DMS53 (cell line): ENCODE data around the gene HHAT.
A peak's percentile ranks its signal among the peaks of the same experiment; 100 is the strongest.
"Not testable (repeated sequence)": the region's sequence is repeated elsewhere in the genome, so short reads cannot be mapped to it uniquely, and the experiment has no call there.

ENCODE experiments used
- DNase-seq: peaks from one replicate; lab custom pipeline; 2025; lab: John Stamatoyannopoulos, UW

The HHAT gene

DNA sequence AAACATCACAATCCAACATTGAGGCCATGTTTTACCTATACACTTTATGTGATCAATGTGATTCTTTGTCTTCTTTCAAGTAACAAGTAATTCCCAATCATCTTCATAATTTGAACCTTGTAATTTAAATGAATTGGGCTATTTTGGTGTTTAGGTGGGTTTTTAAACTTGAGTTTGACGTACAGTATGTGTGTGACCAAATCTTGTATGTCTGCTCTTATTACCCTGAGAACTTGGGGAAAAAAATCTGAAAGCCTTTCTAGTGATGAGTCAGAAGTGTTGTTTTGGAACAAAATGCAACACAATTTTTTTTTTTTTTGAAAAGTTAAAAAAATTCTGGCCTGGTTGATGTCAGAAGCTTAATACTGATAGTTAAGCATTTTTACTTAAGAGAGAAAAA, 68.5 kb downstream of the HHAT start:
- no peak for DNase-seq

GRCh38 chr1:210397681-210398080, 69.0 kb downstream of the HHAT start:
- no peak for DNase-seq

- DNase-seq, result no peak
Observed at GRCh38 chr1:210398466-210398865, 69.8 kb downstream of the HHAT start.

- DNase-seq, result peak; percentile 87
Observed at GRCh38 chr1:210400043-210400840, 71.5 kb downstream of the HHAT start.

DNA sequence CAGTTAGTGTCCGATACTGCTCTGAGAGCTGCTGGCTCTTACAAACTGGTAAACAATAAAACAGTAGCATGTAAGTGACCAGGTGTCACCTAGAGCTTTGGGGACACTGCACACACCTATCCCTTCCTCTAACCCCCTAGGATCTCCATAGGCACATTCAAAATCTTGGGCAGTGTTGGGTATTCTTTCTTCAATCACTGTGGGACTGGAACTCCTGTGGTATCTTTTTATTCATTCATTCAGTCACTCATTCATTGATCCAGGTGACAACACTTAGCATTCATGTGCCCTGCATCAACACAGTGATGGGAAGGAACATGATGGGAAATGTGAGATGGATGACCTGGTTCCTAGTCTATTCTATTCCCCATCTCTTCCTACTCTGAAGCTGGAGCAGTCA, 73.9 kb downstream of the HHAT start:
- no peak for DNase-seq

- DNase-seq, result no peak
Observed at GRCh38 chr1:210405316-210405715, 76.6 kb downstream of the HHAT start.

DNA sequence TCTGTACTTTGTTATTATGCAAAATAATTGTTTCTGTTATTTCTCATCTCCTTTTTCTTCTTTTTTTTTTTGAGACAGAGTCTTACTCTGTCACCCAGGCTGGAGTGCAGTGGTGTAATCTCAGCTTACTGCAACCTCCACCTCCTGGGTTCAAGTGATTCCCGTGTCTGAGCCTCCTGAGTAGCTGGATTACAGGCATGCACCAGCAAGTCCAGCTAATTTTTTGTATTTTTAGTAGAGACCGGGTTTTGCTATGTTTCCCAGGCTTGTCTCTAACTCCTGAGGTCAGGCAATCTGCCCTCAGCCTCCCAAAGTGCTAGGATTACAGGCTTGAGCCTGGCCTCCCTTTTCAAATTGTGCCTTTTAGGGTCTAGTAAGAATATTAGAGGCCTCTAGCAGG, 77.6 kb downstream of the HHAT start:
- DNase-seq, result not testable (repeated sequence)

GRCh38 chr1:210407207-210407886, 78.6 kb downstream of the HHAT start:
- peak; percentile 84 for DNase-seq

DNA sequence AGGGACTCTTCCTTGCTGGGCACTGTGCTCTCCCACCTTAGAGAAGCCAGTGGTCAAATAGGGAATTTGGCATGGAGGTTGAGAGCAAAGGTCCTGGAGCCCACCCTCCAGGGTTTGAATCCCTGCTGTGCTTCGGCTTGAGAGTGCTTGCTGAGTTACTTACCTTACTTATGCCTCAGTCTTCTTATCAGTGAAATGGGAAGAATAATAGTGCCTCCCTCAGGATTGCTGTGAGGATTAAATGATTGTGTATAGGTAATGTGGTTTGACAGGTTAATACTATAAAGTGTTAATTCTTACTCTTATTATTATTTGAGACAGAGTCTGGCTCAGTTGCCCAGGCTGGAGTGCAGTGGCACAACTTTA, 79.2 kb downstream of the HHAT start:
- DNase-seq, result no peak

DNA sequence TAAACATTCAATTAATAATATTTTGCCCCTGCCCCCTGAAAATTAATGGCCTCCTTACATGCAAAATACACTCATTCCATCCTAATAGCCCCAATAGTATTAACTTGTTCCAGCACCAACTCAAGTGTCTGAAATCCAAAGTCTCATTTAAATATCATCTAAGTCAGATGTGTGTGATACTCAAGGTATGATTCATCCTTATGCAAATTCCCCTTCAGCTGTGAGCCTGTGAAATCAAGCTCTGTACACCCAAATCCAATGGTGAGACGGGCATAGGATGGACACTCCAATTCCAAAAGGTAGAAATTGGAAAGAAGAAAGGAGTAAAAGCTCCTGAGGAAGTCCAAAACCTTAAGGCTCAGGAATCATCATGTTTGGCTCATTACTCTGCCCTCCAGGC, 83.5 kb downstream of the HHAT start:
- DNase-seq, result no peak

DNA sequence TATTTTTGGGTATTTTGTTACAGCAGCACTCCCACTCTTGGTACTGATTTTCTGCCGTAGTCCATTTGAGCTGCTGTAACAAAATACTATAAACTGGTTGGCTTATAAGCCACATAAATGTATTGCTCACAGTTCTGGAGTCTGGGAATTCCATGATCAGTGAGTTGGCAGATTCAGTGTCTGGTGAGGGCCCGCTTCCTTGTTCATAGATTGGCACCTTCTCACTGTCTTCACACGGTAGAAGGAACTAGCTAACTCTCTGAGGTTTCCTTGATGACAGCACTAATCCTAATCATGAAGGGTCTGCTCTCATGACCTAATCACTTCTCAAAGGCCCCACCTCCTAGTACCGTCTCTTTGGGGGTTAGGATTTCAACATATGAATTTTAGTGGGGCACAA, 85.2 kb downstream of the HHAT start:
- DNase-seq, result no peak

DNA sequence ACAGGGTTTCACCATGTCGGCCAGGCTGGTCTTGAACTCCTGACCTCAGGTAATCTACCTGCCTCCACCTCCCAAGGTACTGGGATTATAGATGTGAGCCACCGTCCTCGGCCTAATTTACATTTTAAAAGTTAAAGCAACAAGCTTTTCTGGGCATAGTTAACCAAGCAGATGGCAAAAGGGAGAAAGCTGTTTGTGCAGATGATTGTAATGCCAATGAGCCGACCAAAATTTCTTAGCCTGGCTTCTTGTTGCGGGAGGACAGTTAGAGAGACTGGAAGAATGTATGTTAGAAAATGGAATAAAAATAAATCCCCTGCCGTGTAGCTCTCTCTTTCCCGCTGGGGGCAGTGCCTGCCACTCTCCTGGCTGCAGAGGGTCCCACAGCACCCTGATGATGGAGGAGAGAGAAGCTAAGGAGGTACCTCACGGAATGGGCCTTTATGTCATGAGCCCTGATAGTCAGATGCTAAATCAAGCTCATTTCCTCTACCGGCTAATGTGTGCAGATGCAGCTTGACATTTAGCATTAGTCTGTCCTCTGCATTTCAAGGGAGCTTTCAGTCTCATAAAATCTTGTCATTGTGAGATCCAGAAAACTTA, 87.2 kb downstream of the HHAT start:
- no peak for DNase-seq

DNA sequence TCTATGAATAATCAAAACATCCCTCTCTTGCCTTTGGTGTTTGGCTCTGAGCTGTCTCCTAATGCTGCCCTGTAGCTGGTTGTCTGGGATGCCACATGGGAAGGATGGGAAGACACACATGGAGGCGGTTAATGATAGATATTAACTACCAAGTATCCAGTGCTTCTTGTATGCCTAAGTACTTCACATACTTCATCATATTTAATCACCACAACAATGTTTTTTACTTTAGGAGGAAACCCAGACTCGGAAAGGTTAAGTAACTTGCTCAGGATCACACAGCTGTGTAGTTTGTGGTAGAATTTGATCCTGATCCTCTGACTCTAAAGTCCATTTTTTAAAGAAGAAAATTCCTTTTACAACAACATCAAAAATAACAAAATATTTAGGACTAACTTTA, 88.0 kb downstream of the HHAT start:
- DNase-seq, result no peak

DNA sequence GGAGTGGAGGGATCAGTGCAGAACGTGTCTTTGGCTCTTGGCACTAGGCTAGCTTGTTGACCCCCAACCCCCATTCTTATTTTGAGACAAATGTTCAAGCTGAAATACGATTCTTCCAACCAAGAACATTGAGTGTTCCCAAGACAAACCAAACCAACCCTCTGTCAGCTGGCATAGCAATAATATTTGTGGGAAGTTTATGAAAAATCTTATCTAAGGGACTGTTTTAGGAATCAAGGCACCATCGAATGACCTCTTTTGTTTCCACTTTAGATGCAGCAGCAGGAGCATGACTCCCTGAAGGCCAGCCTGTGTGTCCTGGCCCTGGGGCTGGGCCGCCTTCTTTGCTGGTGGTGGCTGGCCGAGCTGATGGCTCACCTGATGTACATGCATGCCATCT, 89.2 kb downstream of the HHAT start:
- no peak for DNase-seq

GRCh38 chr1:210418863-210419650, 90.4 kb downstream of the HHAT start:
- DNase-seq, result peak; percentile 47

- DNase-seq, result not testable (repeated sequence)
Observed at GRCh38 chr1:210426696-210427095, 98.0 kb downstream of the HHAT start.

DNA sequence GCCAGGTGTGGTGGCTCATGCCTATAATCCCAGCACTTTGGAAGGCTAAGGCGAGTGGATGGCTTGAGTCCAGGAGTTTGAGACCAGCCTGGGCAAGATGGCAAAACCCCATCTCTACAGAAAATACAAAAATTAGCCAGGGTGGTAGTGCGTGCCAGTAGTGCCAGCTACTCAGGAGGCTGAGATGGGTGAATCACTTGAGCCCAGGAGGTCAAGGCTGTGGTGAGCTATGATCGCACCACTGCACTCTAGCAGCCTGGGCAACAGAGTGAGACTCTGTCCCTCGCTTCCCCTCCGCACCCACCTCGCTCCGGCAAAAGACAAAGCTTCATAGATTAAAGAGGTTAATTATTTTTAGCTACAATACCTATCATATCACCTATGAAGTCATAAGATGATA, 100.0 kb downstream of the HHAT start:
- DNase-seq, result no peak

DNA sequence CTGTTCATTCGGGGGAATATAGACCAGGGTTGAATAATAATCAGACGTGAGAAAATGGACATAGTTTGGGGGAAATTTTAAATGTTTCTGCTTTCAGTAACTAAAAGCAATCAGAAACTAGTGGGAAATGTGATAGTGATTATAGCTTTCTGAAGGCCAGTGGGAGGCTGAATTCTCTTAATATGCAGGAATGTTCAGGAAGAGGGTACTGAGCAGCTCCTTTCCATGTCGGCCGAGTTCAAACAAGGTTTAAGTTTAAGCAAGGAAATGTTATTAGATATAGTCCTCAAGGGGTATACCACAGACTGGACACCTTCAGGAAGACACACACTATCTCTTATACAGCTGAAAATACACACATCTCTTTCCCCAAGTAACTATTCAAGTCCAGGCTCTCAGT, 105.5 kb downstream of the HHAT start:
- DNase-seq, result no peak

- no peak for DNase-seq
Observed at GRCh38 chr1:210437111-210437510, 108.4 kb downstream of the HHAT start.

- DNase-seq, result no peak
Observed at GRCh38 chr1:210437781-210438180, 109.1 kb downstream of the HHAT start.

DNA sequence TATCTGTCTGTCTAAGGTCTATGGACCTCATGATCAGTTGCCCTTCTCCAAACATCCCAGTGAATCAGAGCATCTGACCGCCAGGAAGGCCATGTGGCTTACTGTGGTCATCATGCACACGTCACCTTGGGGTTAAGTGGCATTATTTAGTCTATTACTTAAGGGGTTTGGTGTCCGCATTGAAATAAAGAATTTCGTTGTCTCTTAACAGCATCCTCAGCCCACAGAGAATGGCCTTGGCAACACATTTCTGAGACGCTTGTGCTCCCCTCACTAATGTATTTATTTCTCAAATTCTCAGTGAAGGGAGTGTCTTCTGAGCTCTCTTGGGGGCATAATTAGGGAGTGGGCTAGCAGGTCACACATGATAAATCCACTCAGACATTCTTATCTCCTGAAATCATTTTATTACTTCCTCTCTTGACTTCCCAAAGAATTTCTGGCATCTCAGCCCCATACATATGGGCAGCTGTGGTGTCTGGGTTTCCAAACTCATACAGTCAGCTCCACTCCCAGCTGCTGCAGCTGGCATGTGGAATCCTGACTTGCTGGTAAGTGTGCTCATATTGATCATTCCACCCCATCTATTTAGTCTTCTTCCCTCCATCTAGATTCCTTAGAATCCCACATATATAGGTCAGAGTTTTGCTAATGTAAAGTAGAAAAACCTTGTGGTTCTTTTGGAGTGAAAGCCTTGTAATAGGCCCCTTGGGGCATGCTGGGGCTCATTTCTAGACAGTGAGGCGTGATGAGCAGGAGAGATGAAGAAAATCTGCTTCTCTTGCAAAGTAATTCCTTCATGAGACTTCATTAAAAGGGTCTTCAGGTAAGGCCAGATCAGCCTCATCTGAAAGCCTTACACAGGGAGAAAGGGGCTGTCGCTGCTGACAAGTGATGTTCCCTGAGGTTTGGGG, 110.5 kb downstream of the HHAT start:
- no peak for DNase-seq
